ENCODE data around the gene CXCR1.

Gene CXCR1

GRCh38 chr2:218146056-218146455, 20.7 kb downstream of the CXCR1 start:
- no peak overlapping the region for H3K4me3 ChIP-seq (ENCODE audit: low read depth, low read length)
- TF ChIP-seq, protein P1, sequence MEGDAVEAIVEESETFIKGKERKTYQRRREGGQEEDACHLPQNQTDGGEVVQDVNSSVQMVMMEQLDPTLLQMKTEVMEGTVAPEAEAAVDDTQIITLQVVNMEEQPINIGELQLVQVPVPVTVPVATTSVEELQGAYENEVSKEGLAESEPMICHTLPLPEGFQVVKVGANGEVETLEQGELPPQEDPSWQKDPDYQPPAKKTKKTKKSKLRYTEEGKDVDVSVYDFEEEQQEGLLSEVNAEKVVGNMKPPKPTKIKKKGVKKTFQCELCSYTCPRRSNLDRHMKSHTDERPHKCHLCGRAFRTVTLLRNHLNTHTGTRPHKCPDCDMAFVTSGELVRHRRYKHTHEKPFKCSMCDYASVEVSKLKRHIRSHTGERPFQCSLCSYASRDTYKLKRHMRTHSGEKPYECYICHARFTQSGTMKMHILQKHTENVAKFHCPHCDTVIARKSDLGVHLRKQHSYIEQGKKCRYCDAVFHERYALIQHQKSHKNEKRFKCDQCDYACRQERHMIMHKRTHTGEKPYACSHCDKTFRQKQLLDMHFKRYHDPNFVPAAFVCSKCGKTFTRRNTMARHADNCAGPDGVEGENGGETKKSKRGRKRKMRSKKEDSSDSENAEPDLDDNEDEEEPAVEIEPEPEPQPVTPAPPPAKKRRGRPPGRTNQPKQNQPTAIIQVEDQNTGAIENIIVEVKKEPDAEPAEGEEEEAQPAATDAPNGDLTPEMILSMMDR (IDR thresholded peaks at IDR 0.05; ENCODE audit: borderline replicate concordance, insufficient read depth, low read depth, low read length) = no peak

DNA sequence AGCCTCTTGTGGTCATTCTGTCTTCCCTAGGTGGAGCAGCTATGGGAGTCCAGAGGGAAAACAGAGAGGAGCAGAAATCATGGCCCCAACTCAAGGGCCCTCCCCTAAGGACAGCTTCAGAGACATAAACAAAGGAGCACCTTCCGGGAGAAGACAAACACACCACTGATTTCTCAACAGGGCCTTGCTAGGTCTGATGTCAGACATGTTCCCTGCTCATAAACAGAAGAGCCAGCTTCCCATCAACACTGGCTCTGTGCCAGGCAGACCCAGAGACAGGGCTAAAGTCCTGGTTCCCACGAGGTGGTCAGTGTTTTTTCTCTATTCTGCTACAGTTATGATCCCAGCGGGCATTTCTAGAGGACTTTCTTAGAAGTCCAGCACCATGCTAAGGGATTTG, 21.6 kb downstream of the CXCR1 start:
- TF ChIP-seq, protein P1 (IDR thresholded peaks at IDR 0.05; ENCODE audit: borderline replicate concordance, insufficient read depth, low read depth, low read length) = no peak
- H3K4me3 ChIP-seq (ENCODE audit: low read depth, low read length) = no peak overlapping the region

GRCh38 chr2:218138047-218138446, 28.7 kb downstream of the CXCR1 start:
- TF ChIP-seq, protein P1 (IDR thresholded peaks at IDR 0.05; ENCODE audit: borderline replicate concordance, insufficient read depth, low read depth, low read length) = no peak
- H3K4me3 ChIP-seq (ENCODE audit: low read depth, low read length) = no peak overlapping the region

DNA sequence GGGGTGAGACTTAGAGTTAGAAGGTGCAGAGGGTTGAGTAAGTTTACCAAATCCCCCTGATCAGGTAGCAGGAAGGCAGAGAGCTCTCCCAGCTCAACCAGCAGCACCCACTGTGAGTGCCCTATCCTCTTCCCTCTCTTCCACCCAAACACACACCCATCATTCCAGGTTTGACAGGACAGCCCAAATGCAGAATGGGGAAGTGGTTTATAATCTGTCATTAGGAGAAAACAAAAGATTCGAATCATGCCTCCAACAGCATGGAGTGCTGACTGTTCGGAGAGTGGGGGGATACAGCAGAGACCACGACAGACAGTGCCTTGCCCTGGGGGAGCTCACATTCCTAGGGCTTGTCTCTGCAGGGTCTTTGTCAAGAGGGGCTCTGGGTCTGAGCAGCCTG, 29.2 kb downstream of the CXCR1 start:
- TF ChIP-seq, protein P1 (IDR thresholded peaks at IDR 0.05; ENCODE audit: borderline replicate concordance, insufficient read depth, low read depth, low read length) = no peak
- no peak overlapping the region for H3K4me3 ChIP-seq (ENCODE audit: low read depth, low read length)

GRCh38 chr2:218130822-218131221, 35.9 kb downstream of the CXCR1 start:
- H3K4me3 ChIP-seq (ENCODE audit: low read depth, low read length) = no peak overlapping the region
- TF ChIP-seq, protein P1 (IDR thresholded peaks at IDR 0.05; ENCODE audit: borderline replicate concordance, insufficient read depth, low read depth, low read length) = no peak

- TF ChIP-seq, protein P1 (IDR thresholded peaks at IDR 0.05; ENCODE audit: borderline replicate concordance, insufficient read depth, low read depth, low read length) = no peak
- no peak overlapping the region for H3K4me3 ChIP-seq (ENCODE audit: low read depth, low read length)
Observed at GRCh38 chr2:218130377-218130776, 36.4 kb downstream of the CXCR1 start.

GRCh38 chr2:218129458-218130135, 37.2 kb downstream of the CXCR1 start:
- TF ChIP-seq, protein P1 (IDR thresholded peaks at IDR 0.05; ENCODE audit: borderline replicate concordance, insufficient read depth, low read depth, low read length) = no peak
- H3K4me3 ChIP-seq (ENCODE audit: low read depth, low read length) = no peak overlapping the region

Measured in GM12875 (cell line).